C4-2B (cell line): ENCODE data around the gene CFC1.
"Not testable (repeated sequence)": the region's sequence is repeated elsewhere in the genome, so short reads cannot be mapped to it uniquely, and the experiment has no call there.

Source experiments
- ZFX ChIP-seq: fragments of 450-650 bp; IDR thresholded peaks from 2 replicates; pipeline ENCODE4 v1.6.1; 2017
- TF ChIP-seq, protein P1 (sequence below): fragments of 450-650 bp; conservative IDR thresholded peaks from 2 replicates; pipeline ENCODE4 v1.5.1; 2017; ENCODE audit warnings: mild to moderate bottlenecking

- TF ChIP-seq, protein P1, sequence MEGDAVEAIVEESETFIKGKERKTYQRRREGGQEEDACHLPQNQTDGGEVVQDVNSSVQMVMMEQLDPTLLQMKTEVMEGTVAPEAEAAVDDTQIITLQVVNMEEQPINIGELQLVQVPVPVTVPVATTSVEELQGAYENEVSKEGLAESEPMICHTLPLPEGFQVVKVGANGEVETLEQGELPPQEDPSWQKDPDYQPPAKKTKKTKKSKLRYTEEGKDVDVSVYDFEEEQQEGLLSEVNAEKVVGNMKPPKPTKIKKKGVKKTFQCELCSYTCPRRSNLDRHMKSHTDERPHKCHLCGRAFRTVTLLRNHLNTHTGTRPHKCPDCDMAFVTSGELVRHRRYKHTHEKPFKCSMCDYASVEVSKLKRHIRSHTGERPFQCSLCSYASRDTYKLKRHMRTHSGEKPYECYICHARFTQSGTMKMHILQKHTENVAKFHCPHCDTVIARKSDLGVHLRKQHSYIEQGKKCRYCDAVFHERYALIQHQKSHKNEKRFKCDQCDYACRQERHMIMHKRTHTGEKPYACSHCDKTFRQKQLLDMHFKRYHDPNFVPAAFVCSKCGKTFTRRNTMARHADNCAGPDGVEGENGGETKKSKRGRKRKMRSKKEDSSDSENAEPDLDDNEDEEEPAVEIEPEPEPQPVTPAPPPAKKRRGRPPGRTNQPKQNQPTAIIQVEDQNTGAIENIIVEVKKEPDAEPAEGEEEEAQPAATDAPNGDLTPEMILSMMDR = not testable (repeated sequence)
- not testable (repeated sequence) for TF ChIP-seq ZFX
These were observed 1.4 kb downstream of the CFC1 start for GRCh38 chr2:130597994-130598393.
